Astrocyte (in vitro differentiated cells and primary cell): ENCODE measurements around the gene SEMA3B. TPM values are rescaled to one million over a fixed set of nuclear protein-coding genes. Genes with fewer than 3 reads are reported as not detected.
A peak's percentile ranks its signal among the peaks of the same experiment; 100 is the strongest.

Experiments
- DNase-seq: peaks from one replicate; pipeline ENCODE4 v3.0.0-alpha.2; 2010; ENCODE audit warnings: low read depth
- FAIRE-seq: peaks from 2 replicates; lab custom pipeline; 2011; peaks lifted over from hg19 to GRCh38; lab: Jason Lieb, UNC
- H2AFZ ChIP-seq: 2 replicates; pipeline ENCODE4 v1.6.0; 2012; ENCODE audit warnings: low read depth, low read length, inconsistent platforms
- H3K27ac ChIP-seq: 2 replicates; pipeline ENCODE4 v1.5.1; 2011; ENCODE audit warnings: low read depth, low read length, inconsistent platforms
- H3K27me3 ChIP-seq: 2 replicates; pipeline ENCODE4 v1.6.0; 2011; ENCODE audit warnings: low read length, inconsistent platforms; ENCODE audit not compliant: insufficient read depth
- H3K36me3 ChIP-seq: 2 replicates; pipeline ENCODE4 v1.5.1; 2011; ENCODE audit warnings: low read length, inconsistent platforms; ENCODE audit not compliant: insufficient read depth
- H3K4me1 ChIP-seq: 2 replicates; pipeline ENCODE4 v1.5.1; 2011; ENCODE audit warnings: low read length, inconsistent platforms; ENCODE audit not compliant: insufficient read depth
- H3K4me2 ChIP-seq: 2 replicates; pipeline ENCODE4 v1.6.0; 2012; ENCODE audit warnings: low read length, inconsistent platforms
- H3K4me3 ChIP-seq: 2 replicates; pipeline ENCODE4 v1.5.1; 2011; ENCODE audit warnings: low read depth, mild to moderate bottlenecking, low read length, inconsistent platforms; ENCODE audit not compliant: insufficient read depth
- H3K79me2 ChIP-seq: 2 replicates; pipeline ENCODE4 v1.6.0; 2012; ENCODE audit warnings: mild to moderate bottlenecking, low read length, inconsistent platforms; ENCODE audit not compliant: insufficient read depth
- H3K9ac ChIP-seq: 2 replicates; pipeline ENCODE4 v1.6.0; 2012; ENCODE audit warnings: mild to moderate bottlenecking, low read length, inconsistent platforms
- H3K9me3 ChIP-seq: 2 replicates; pipeline ENCODE4 v1.5.1; 2012; ENCODE audit warnings: low read depth, mild to moderate bottlenecking, low read length, inconsistent platforms; ENCODE audit not compliant: insufficient read depth
- H4K20me1 ChIP-seq: 2 replicates; pipeline ENCODE4 v1.6.0; 2012; ENCODE audit warnings: low read length, inconsistent platforms; ENCODE audit not compliant: insufficient read depth
- H3K27ac Mint-ChIP-seq: one replicate; pipeline ENCODE4 v1.8.0; 2021; ENCODE audit warnings: mild to moderate bottlenecking, mixed read lengths; ENCODE audit not compliant: unreplicated experiment
- H3K27me3 Mint-ChIP-seq: one replicate; pipeline ENCODE4 v1.8.0; 2021; ENCODE audit warnings: low read depth, mixed read lengths; ENCODE audit not compliant: unreplicated experiment
- H3K36me3 Mint-ChIP-seq: one replicate; pipeline ENCODE4 v1.8.0; 2021; ENCODE audit warnings: low read depth, mixed read lengths; ENCODE audit not compliant: unreplicated experiment
- H3K4me1 Mint-ChIP-seq: one replicate; pipeline ENCODE4 v1.8.0; 2021; ENCODE audit warnings: low read depth, mixed read lengths; ENCODE audit not compliant: unreplicated experiment
- H3K4me3 Mint-ChIP-seq: one replicate; pipeline ENCODE4 v1.8.0; 2021; ENCODE audit warnings: mild to moderate bottlenecking, moderate library complexity, mixed read lengths; ENCODE audit not compliant: unreplicated experiment
- H3K9me3 Mint-ChIP-seq: one replicate; pipeline ENCODE4 v1.8.0; 2021; ENCODE audit warnings: mild to moderate bottlenecking, mixed read lengths; ENCODE audit not compliant: unreplicated experiment
- CTCF ChIP-seq: IDR thresholded peaks from 2 replicates; pipeline ENCODE4 v1.5.1; 2011; ENCODE audit warnings: low read depth, mild to moderate bottlenecking, inconsistent platforms, low read length, moderate library complexity; ENCODE audit not compliant: insufficient read depth
- EZH2 ChIP-seq: IDR thresholded peaks from 2 replicates; pipeline ENCODE4 v1.6.1; 2012; ENCODE audit warnings: mild to moderate bottlenecking, low read length, inconsistent platforms; ENCODE audit not compliant: insufficient read depth
- total RNA-seq: library from RNA; stranded (reverse); gene quantifications from 2 replicates; pipeline ENCODE4 v1.2.1, GENCODE V29; 2021

SEMA3B gene
- total RNA-seq, 1 donor from 2014 or later, result 5.9 TPM

GRCh38 chr3:50248387-50248786, 20.6 kb upstream of the SEMA3B start:
- Histone ChIP-seq H3K27ac (peak overlapping the region; percentile 62), H3K36me3 (peaks cover 6% of the 10 kb centered on the region), H3K9ac (peak overlapping the region; percentile 78), H3K4me2 (peak overlapping the region; percentile 57), H4K20me1 (peaks cover 75% of the 10 kb centered on the region), H3K27me3 (no peaks in the 10 kb centered on the region), H3K4me1 (peaks cover 78% of the 10 kb centered on the region), H3K9me3 (no peaks in the 10 kb centered on the region), H2AFZ (no peak overlapping the region), H3K4me3 (no peak overlapping the region), H3K79me2 (peaks cover 93% of the 10 kb centered on the region)
- Mint-ChIP-seq H3K36me3 (peaks cover 10% of the 10 kb centered on the region), H3K27me3 (no peaks in the 10 kb centered on the region), H3K4me3 (no peak overlapping the region), H3K9me3 (no peaks in the 10 kb centered on the region), H3K4me1 (peaks cover 57% of the 10 kb centered on the region), H3K27ac (peak overlapping the region; percentile 62)
- TF ChIP-seq EZH2 (no peak), CTCF (no peak)
- FAIRE-seq, result no peak
- no peak for DNase-seq

- DNase-seq (no peak), FAIRE-seq (no peak)
- Mint-ChIP-seq H3K4me3 (no peak overlapping the region), H3K4me1 (peaks cover 56% of the 10 kb centered on the region), H3K27ac (peak overlapping the region; percentile 75), H3K27me3 (no peaks in the 10 kb centered on the region), H3K36me3 (peaks cover 7% of the 10 kb centered on the region), H3K9me3 (no peaks in the 10 kb centered on the region)
- H4K20me1 ChIP-seq, result peaks cover 78% of the 10 kb centered on the region
- no peak overlapping the region for H2AFZ ChIP-seq
- H3K27ac ChIP-seq, result no peak overlapping the region
- peaks cover 92% of the 10 kb centered on the region for H3K79me2 ChIP-seq
- H3K4me3 ChIP-seq, result no peak overlapping the region
- no peak overlapping the region for H3K9ac ChIP-seq
- TF ChIP-seq CTCF, result no peak
- TF ChIP-seq EZH2, result no peak
- peaks cover 8% of the 10 kb centered on the region for H3K36me3 ChIP-seq
- no peaks in the 10 kb centered on the region for H3K9me3 ChIP-seq
- H3K27me3 ChIP-seq, result no peaks in the 10 kb centered on the region
- H3K4me1 ChIP-seq, result peaks cover 77% of the 10 kb centered on the region
- H3K4me2 ChIP-seq, result no peak overlapping the region
These were observed 19.5 kb upstream of the SEMA3B start for GRCh38 chr3:50249457-50249856.

- Histone ChIP-seq H3K9me3 (no peaks in the 10 kb centered on the region), H3K27me3 (no peaks in the 10 kb centered on the region), H3K9ac (no peak overlapping the region), H3K79me2 (peaks cover 93% of the 10 kb centered on the region), H3K4me3 (no peak overlapping the region), H3K4me2 (no peak overlapping the region), H4K20me1 (peaks cover 85% of the 10 kb centered on the region), H3K27ac (no peak overlapping the region), H3K36me3 (peaks cover 8% of the 10 kb centered on the region), H3K4me1 (peaks cover 78% of the 10 kb centered on the region), H2AFZ (no peak overlapping the region)
- no peak for TF ChIP-seq EZH2
- no peak for TF ChIP-seq CTCF
- no peak overlapping the region for H3K4me3 Mint-ChIP-seq
- H3K4me1 Mint-ChIP-seq, result peaks cover 51% of the 10 kb centered on the region
- H3K36me3 Mint-ChIP-seq, result peaks cover 5% of the 10 kb centered on the region
- no peaks in the 10 kb centered on the region for H3K27me3 Mint-ChIP-seq
- no peaks in the 10 kb centered on the region for H3K9me3 Mint-ChIP-seq
- FAIRE-seq (no peak), DNase-seq (no peak)
- no peak overlapping the region for H3K27ac Mint-ChIP-seq
These were observed 18.4 kb upstream of the SEMA3B start for GRCh38 chr3:50250514-50250913.
